Activated T-cell treated with anti-CD3 and anti-CD28 coated beads, Interleukin-2, amount 50 U/mL, for 24 hours (primary cell): Measurements from ENCODE around the gene GPS2.

Experiments
- DNase-seq: peaks from one replicate; pipeline ENCODE4 v3.0.0-alpha.2; 2020
- H3K27ac Mint-ChIP-seq: 2 replicates; pipeline ENCODE4 v1.8.0; 2020; ENCODE audit warnings: mild to moderate bottlenecking, mixed read lengths
- H3K27me3 Mint-ChIP-seq: 2 replicates; pipeline ENCODE4 v1.8.0; 2020; ENCODE audit warnings: mixed read lengths
- H3K36me3 Mint-ChIP-seq: 2 replicates; pipeline ENCODE4 v1.8.0; 2020; ENCODE audit warnings: low read depth, mixed read lengths
- H3K4me1 Mint-ChIP-seq: 2 replicates; pipeline ENCODE4 v1.8.0; 2020; ENCODE audit warnings: low read depth, mixed read lengths
- H3K4me3 Mint-ChIP-seq: 2 replicates; pipeline ENCODE4 v1.8.0; 2020; ENCODE audit warnings: mild to moderate bottlenecking, moderate library complexity, mixed read lengths
- H3K9me3 Mint-ChIP-seq: 2 replicates; pipeline ENCODE4 v1.8.0; 2020; ENCODE audit warnings: mixed read lengths

GPS2 gene

GRCh38 chr17:7314719-7315569 is at the start of gene GPS2:
GPS2 (minus strand) TSS chr17:7315360; CDS start chr17:7315052, 308 bp downstream.
- Mint-ChIP-seq H3K27ac (peak within 1 kb of the TSS; percentile 99), H3K4me1 (peaks cover 53% of the 10 kb centered on the region), H3K36me3 (peaks cover 94% of the 10 kb centered on the region), H3K9me3 (no peaks in the 10 kb centered on the region), H3K4me3 (peak within 1 kb of the TSS; percentile 88), H3K27me3 (no peaks in the 10 kb centered on the region)
- peak; percentile 97 for DNase-seq

- no peaks in the 10 kb centered on the region for H3K9me3 Mint-ChIP-seq
- no peaks in the 10 kb centered on the region for H3K36me3 Mint-ChIP-seq
- H3K27ac Mint-ChIP-seq: no peak overlapping the region
- DNase-seq: no peak
- H3K4me1 Mint-ChIP-seq: no peaks in the 10 kb centered on the region
- H3K4me3 Mint-ChIP-seq: no peak overlapping the region
- H3K27me3 Mint-ChIP-seq: no peaks in the 10 kb centered on the region
Measured at GRCh38 chr17:7363311-7363710, 48.2 kb upstream of the GPS2 start.

GRCh38 chr17:7361906-7362305 is 46.7 kb upstream of the GPS2 start:
- no peak overlapping the region for H3K4me3 Mint-ChIP-seq
- no peaks in the 10 kb centered on the region for H3K4me1 Mint-ChIP-seq
- H3K27ac Mint-ChIP-seq: no peak overlapping the region
- no peak for DNase-seq
- no peaks in the 10 kb centered on the region for H3K27me3 Mint-ChIP-seq
- no peaks in the 10 kb centered on the region for H3K9me3 Mint-ChIP-seq
- H3K36me3 Mint-ChIP-seq: no peaks in the 10 kb centered on the region

- peaks cover 5% of the 10 kb centered on the region for H3K36me3 Mint-ChIP-seq
- H3K9me3 Mint-ChIP-seq: no peaks in the 10 kb centered on the region
- no peak for DNase-seq
- H3K27ac Mint-ChIP-seq: no peak overlapping the region
- H3K27me3 Mint-ChIP-seq: no peaks in the 10 kb centered on the region
- H3K4me3 Mint-ChIP-seq: no peak overlapping the region
- H3K4me1 Mint-ChIP-seq: peaks cover 23% of the 10 kb centered on the region
Measured at GRCh38 chr17:7357381-7357780, 42.2 kb upstream of the GPS2 start.

GRCh38 chr17:7356756-7357155 is 41.6 kb upstream of the GPS2 start:
- peaks cover 6% of the 10 kb centered on the region for H3K36me3 Mint-ChIP-seq
- H3K9me3 Mint-ChIP-seq: no peaks in the 10 kb centered on the region
- no peaks in the 10 kb centered on the region for H3K27me3 Mint-ChIP-seq
- no peak overlapping the region for H3K4me3 Mint-ChIP-seq
- DNase-seq: no peak
- H3K4me1 Mint-ChIP-seq: peaks cover 26% of the 10 kb centered on the region
- H3K27ac Mint-ChIP-seq: no peak overlapping the region

GRCh38 chr17:7356072-7356549 is 41.0 kb upstream of the GPS2 start:
- Mint-ChIP-seq H3K9me3 (no peaks in the 10 kb centered on the region), H3K36me3 (peaks cover 9% of the 10 kb centered on the region), H3K4me3 (no peak overlapping the region), H3K27me3 (no peaks in the 10 kb centered on the region), H3K27ac (no peak overlapping the region), H3K4me1 (peaks cover 29% of the 10 kb centered on the region)
- peak; percentile 89 for DNase-seq

- no peak overlapping the region for H3K4me3 Mint-ChIP-seq
- no peaks in the 10 kb centered on the region for H3K9me3 Mint-ChIP-seq
- no peak overlapping the region for H3K27ac Mint-ChIP-seq
- no peak for DNase-seq
- peaks cover 33% of the 10 kb centered on the region for H3K4me1 Mint-ChIP-seq
- no peaks in the 10 kb centered on the region for H3K27me3 Mint-ChIP-seq
- peaks cover 15% of the 10 kb centered on the region for H3K36me3 Mint-ChIP-seq
Measured at GRCh38 chr17:7355573-7355972, 40.4 kb upstream of the GPS2 start.

GRCh38 chr17:7355053-7355452 is 39.9 kb upstream of the GPS2 start, which contains the start of gene TMEM95:
TMEM95 (plus strand) TSS chr17:7355156; CDS start chr17:7355205, 49 bp downstream.
- H3K27me3 Mint-ChIP-seq: no peaks in the 10 kb centered on the region
- H3K9me3 Mint-ChIP-seq: no peaks in the 10 kb centered on the region
- H3K4me3 Mint-ChIP-seq: no peak within 1 kb of the TSS
- peaks cover 37% of the 10 kb centered on the region for H3K4me1 Mint-ChIP-seq
- no peak for DNase-seq
- peaks cover 18% of the 10 kb centered on the region for H3K36me3 Mint-ChIP-seq
- peak within 1 kb of the TSS; percentile 79 for H3K27ac Mint-ChIP-seq

GRCh38 chr17:7354262-7354843 is 39.2 kb upstream of the GPS2 start:
- no peaks in the 10 kb centered on the region for H3K27me3 Mint-ChIP-seq
- H3K9me3 Mint-ChIP-seq: no peaks in the 10 kb centered on the region
- peak overlapping the region; percentile 79 for H3K27ac Mint-ChIP-seq
- peaks cover 43% of the 10 kb centered on the region for H3K4me1 Mint-ChIP-seq
- no peak for DNase-seq
- peaks cover 25% of the 10 kb centered on the region for H3K36me3 Mint-ChIP-seq
- H3K4me3 Mint-ChIP-seq: no peak overlapping the region

- DNase-seq: no peak
- no peaks in the 10 kb centered on the region for H3K27me3 Mint-ChIP-seq
- H3K36me3 Mint-ChIP-seq: peaks cover 38% of the 10 kb centered on the region
- peak overlapping the region; percentile 80 for H3K4me3 Mint-ChIP-seq
- no peaks in the 10 kb centered on the region for H3K9me3 Mint-ChIP-seq
- peak overlapping the region; percentile 90 for H3K27ac Mint-ChIP-seq
- H3K4me1 Mint-ChIP-seq: peaks cover 52% of the 10 kb centered on the region
Measured at GRCh38 chr17:7352910-7353635, 37.9 kb upstream of the GPS2 start.

GRCh38 chr17:7352503-7352889 is 37.3 kb upstream of the GPS2 start:
- H3K36me3 Mint-ChIP-seq: peaks cover 43% of the 10 kb centered on the region
- H3K4me3 Mint-ChIP-seq: peak overlapping the region; percentile 80
- peak overlapping the region; percentile 90 for H3K27ac Mint-ChIP-seq
- no peaks in the 10 kb centered on the region for H3K9me3 Mint-ChIP-seq
- H3K27me3 Mint-ChIP-seq: no peaks in the 10 kb centered on the region
- DNase-seq: no peak
- peaks cover 52% of the 10 kb centered on the region for H3K4me1 Mint-ChIP-seq

GRCh38 chr17:7351665-7352502 is 36.7 kb upstream of the GPS2 start, which contains the start of gene KCTD11:
KCTD11 (plus strand) TSS chr17:7352162.
- H3K4me1 Mint-ChIP-seq: peaks cover 52% of the 10 kb centered on the region
- H3K9me3 Mint-ChIP-seq: no peaks in the 10 kb centered on the region
- peak within 1 kb of the TSS; percentile 80 for H3K4me3 Mint-ChIP-seq
- peak; percentile 85 for DNase-seq
- peaks cover 49% of the 10 kb centered on the region for H3K36me3 Mint-ChIP-seq
- peak within 1 kb of the TSS; percentile 90 for H3K27ac Mint-ChIP-seq
- no peaks in the 10 kb centered on the region for H3K27me3 Mint-ChIP-seq

GRCh38 chr17:7348478-7349242 is 33.5 kb upstream of the GPS2 start:
- Mint-ChIP-seq H3K4me1 (peaks cover 38% of the 10 kb centered on the region), H3K27ac (peak overlapping the region; percentile 68), H3K4me3 (no peak overlapping the region), H3K27me3 (no peaks in the 10 kb centered on the region), H3K9me3 (no peaks in the 10 kb centered on the region), H3K36me3 (peaks cover 82% of the 10 kb centered on the region)
- no peak for DNase-seq
